ENCODE measurements around the gene SERINC2. TPM values are rescaled to one million over a fixed set of nuclear protein-coding genes. Genes with fewer than 3 reads are reported as not detected.

The SERINC2 gene
- total RNA-seq, 1 experiment from 2014 or later: 50.1 TPM

DNA sequence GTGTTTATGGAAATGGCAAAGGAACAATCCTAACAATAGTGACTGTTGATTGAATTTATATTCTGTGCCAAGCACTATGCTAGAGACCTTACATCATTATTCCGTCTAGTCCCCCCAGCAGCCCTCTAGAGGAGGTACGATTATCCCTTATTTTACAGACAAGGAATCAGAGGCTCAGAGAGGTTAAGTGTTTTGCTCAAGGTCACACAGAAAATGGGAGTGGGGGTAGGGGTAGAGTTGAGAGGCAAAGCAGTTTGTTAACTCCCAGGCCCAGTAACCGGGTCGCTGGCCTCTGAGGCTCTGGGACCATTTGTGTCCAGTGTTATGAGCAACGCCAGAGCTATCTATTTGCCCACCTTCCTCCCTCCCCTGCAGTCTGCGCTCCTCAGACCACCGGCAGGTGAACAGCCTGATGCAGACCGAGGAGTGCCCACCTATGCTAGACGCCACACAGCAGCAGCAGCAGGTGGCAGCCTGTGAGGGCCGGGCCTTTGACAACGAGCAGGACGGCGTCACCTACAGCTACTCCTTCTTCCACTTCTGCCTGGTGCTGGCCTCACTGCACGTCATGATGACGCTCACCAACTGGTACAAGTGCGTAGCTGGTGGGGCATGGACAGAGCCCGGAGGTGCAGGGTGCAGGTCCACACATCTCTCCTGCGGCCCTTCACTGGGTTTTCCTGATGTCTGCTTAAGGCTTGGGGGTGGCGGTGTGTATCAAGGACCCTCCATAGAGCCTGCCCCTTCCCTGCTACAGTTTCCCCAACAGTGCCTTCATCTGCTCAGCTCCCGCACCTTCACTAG is 19.8 kb downstream of the SERINC2 start:
- H3K4me3 ChIP-seq (replicated peaks in 1 of 2; ENCODE audit: low read depth in 1 of 2, low read length in 2 of 2): no peak overlapping the region
- H3K4me1 ChIP-seq (ENCODE audit: control insufficient read depth in 1 of 2, insufficient read depth in 2 of 2, low read length in 2 of 2): no peaks in the 10 kb centered on the region
- RAD21 ChIA-PET (ENCODE audit: low non-redundant PET in 1 of 2, low total read pairs in 2 of 2, uncharacterized antibody in 2 of 2, unreplicated experiment in 2 of 2): no interaction called here
- H3K9me2 ChIP-seq (ENCODE audit: insufficient read depth): no peaks in the 10 kb centered on the region
- CTCF ChIA-PET: no interaction called here
- no peak overlapping the region for H3K4me2 ChIP-seq (ENCODE audit: low read length)
- no peaks in the 10 kb centered on the region for H3K27me3 ChIP-seq (ENCODE audit: insufficient read depth, low read length)
- H2AFZ ChIP-seq (ENCODE audit: low read depth, low read length, poor library complexity, severe bottlenecking): no peak overlapping the region
- 0 out of 4 replicates have a peak, but pooled peaks cover 3 to 4% of the 10 kb centered on the region in 2 experiments for H3K36me3 ChIP-seq (ENCODE audit: control insufficient read depth in 1 of 2, insufficient read depth in 2 of 2, low read length in 2 of 2)
- BruUV-seq (replicated peaks): no TSS peak
- intact Hi-C loops (cut with micrococcal nuclease): no loop called here
- H3K9me3 ChIP-seq (ENCODE audit: control insufficient read depth in 1 of 2, insufficient read depth in 1 of 2, low read depth in 1 of 2, low read length in 2 of 2): no peaks in the 10 kb centered on the region
- H4K20me1 ChIP-seq (ENCODE audit: insufficient read depth): no peaks in the 10 kb centered on the region
- POLR2A ChIA-PET: no interaction called here
- DNase-seq (ENCODE audit: low read depth, low spot score) (no peak), ATAC-seq (no peak)
- no peaks in the 10 kb centered on the region for H3K79me2 ChIP-seq (ENCODE audit: insufficient read depth, low read length)
- no peak overlapping the region for H3K27ac ChIP-seq (ENCODE audit: low read depth, low read length)
- H3K9ac ChIP-seq (ENCODE audit: low read length): no peak overlapping the region
- TF ChIP-seq CEBPB (IDR thresholded peaks at IDR 0.05; ENCODE audit: low read depth): no peak
- no peak for TF ChIP-seq JUND (IDR thresholded peaks at IDR 0.05)
- no peak for TF ChIP-seq TCF7L2 (IDR thresholded peaks at IDR 0.05; ENCODE audit: borderline replicate concordance, extremely low read depth, insufficient read depth, insufficient read length)
- TF ChIP-seq EZH2phosphoT487 (IDR thresholded peaks at IDR 0.05; ENCODE audit: borderline replicate concordance): no peak
- no peak for TF ChIP-seq ZNF274 (IDR thresholded peaks at IDR 0.05; ENCODE audit: low read depth, low read length)
- no peak for TF ChIP-seq POLR2AphosphoS5 (IDR thresholded peaks at IDR 0.05; ENCODE audit: low read depth, low read length)
- no peak for TF ChIP-seq CBX3 (IDR thresholded peaks at IDR 0.05; ENCODE audit: low read depth)
- TF ChIP-seq, protein P1, sequence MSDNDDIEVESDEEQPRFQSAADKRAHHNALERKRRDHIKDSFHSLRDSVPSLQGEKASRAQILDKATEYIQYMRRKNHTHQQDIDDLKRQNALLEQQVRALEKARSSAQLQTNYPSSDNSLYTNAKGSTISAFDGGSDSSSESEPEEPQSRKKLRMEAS (IDR thresholded peaks at IDR 0.05): no peak
- TF ChIP-seq EZH2 (IDR thresholded peaks at IDR 0.05): no peak
- no peak for TF ChIP-seq SP1 (IDR thresholded peaks at IDR 0.05; ENCODE audit: low read depth)
- TF ChIP-seq, protein P2, sequence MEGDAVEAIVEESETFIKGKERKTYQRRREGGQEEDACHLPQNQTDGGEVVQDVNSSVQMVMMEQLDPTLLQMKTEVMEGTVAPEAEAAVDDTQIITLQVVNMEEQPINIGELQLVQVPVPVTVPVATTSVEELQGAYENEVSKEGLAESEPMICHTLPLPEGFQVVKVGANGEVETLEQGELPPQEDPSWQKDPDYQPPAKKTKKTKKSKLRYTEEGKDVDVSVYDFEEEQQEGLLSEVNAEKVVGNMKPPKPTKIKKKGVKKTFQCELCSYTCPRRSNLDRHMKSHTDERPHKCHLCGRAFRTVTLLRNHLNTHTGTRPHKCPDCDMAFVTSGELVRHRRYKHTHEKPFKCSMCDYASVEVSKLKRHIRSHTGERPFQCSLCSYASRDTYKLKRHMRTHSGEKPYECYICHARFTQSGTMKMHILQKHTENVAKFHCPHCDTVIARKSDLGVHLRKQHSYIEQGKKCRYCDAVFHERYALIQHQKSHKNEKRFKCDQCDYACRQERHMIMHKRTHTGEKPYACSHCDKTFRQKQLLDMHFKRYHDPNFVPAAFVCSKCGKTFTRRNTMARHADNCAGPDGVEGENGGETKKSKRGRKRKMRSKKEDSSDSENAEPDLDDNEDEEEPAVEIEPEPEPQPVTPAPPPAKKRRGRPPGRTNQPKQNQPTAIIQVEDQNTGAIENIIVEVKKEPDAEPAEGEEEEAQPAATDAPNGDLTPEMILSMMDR (IDR thresholded peaks at IDR 0.05 in 2 of 3, conservative IDR thresholded peaks at IDR 0.05 in 1 of 3; ENCODE audit: borderline replicate concordance in 1 of 3, insufficient read depth in 1 of 3, low read depth in 2 of 3, low read length in 2 of 3): no peak
- TF ChIP-seq, protein P3, sequence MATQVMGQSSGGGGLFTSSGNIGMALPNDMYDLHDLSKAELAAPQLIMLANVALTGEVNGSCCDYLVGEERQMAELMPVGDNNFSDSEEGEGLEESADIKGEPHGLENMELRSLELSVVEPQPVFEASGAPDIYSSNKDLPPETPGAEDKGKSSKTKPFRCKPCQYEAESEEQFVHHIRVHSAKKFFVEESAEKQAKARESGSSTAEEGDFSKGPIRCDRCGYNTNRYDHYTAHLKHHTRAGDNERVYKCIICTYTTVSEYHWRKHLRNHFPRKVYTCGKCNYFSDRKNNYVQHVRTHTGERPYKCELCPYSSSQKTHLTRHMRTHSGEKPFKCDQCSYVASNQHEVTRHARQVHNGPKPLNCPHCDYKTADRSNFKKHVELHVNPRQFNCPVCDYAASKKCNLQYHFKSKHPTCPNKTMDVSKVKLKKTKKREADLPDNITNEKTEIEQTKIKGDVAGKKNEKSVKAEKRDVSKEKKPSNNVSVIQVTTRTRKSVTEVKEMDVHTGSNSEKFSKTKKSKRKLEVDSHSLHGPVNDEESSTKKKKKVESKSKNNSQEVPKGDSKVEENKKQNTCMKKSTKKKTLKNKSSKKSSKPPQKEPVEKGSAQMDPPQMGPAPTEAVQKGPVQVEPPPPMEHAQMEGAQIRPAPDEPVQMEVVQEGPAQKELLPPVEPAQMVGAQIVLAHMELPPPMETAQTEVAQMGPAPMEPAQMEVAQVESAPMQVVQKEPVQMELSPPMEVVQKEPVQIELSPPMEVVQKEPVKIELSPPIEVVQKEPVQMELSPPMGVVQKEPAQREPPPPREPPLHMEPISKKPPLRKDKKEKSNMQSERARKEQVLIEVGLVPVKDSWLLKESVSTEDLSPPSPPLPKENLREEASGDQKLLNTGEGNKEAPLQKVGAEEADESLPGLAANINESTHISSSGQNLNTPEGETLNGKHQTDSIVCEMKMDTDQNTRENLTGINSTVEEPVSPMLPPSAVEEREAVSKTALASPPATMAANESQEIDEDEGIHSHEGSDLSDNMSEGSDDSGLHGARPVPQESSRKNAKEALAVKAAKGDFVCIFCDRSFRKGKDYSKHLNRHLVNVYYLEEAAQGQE (IDR thresholded peaks at IDR 0.05; ENCODE audit: low read depth): no peak
- no peak for TF ChIP-seq ELF1 (IDR thresholded peaks at IDR 0.05; ENCODE audit: borderline replicate concordance, low read depth)
- TF ChIP-seq RAD21 (IDR thresholded peaks at IDR 0.05; ENCODE audit: low read depth): no peak
- TF ChIP-seq, protein P4, sequence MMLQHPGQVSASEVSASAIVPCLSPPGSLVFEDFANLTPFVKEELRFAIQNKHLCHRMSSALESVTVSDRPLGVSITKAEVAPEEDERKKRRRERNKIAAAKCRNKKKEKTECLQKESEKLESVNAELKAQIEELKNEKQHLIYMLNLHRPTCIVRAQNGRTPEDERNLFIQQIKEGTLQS (IDR thresholded peaks at IDR 0.05): no peak

Data from HCT116 (cell line).